NCI-H524 treated with DMSO at 0.1 percent for 48 hours (cell line): Measurements from ENCODE around the gene DSCAML1.

Source experiments
- DNase-seq: peaks from one replicate; lab custom pipeline; 2025; lab: John Stamatoyannopoulos, UW

Gene DSCAML1, protein sequence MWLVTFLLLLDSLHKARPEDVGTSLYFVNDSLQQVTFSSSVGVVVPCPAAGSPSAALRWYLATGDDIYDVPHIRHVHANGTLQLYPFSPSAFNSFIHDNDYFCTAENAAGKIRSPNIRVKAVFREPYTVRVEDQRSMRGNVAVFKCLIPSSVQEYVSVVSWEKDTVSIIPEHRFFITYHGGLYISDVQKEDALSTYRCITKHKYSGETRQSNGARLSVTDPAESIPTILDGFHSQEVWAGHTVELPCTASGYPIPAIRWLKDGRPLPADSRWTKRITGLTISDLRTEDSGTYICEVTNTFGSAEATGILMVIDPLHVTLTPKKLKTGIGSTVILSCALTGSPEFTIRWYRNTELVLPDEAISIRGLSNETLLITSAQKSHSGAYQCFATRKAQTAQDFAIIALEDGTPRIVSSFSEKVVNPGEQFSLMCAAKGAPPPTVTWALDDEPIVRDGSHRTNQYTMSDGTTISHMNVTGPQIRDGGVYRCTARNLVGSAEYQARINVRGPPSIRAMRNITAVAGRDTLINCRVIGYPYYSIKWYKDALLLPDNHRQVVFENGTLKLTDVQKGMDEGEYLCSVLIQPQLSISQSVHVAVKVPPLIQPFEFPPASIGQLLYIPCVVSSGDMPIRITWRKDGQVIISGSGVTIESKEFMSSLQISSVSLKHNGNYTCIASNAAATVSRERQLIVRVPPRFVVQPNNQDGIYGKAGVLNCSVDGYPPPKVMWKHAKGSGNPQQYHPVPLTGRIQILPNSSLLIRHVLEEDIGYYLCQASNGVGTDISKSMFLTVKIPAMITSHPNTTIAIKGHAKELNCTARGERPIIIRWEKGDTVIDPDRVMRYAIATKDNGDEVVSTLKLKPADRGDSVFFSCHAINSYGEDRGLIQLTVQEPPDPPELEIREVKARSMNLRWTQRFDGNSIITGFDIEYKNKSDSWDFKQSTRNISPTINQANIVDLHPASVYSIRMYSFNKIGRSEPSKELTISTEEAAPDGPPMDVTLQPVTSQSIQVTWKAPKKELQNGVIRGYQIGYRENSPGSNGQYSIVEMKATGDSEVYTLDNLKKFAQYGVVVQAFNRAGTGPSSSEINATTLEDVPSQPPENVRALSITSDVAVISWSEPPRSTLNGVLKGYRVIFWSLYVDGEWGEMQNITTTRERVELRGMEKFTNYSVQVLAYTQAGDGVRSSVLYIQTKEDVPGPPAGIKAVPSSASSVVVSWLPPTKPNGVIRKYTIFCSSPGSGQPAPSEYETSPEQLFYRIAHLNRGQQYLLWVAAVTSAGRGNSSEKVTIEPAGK (N-terminal part only)

DNA sequence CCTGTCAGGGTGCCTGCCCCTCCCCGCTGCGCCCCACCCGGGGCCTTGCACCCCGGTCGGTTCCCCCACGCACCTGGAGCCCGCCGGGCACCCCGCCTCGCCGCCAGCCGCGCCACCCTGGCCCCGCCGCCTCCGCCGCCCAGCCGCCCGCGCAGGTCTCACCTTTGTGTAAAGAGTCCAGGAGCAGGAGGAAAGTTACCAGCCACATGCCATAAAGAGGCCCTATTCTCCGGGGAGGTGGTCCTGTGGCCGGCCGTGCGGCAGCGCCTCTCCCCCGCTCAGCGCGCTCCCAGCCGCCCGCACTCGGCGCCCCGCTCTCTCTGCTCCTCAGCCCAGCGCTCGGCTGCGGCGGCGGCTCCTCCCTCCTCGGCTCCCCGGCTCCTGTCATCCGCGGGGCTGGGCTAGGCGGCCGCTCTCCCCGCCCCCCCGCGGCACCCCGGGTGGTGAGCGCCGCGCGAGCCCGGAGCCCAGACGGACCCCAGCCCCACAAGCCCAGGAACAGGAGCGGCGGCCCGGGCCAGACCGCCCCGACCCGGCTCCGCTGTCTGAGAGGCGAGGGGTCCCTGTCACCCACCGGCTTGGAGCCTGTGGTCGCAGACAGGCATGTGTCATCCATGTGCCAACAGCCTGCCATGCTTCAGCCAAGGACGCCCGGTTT, at the start of gene DSCAML1:
Gene DSCAML1, minus strand, starts transcription at position 345 of the 658 bp plus-strand sequence. Its CDS starts 137 bp downstream, at position 208.
- no peak for DNase-seq

GRCh38 chr11:117843666-117844484, 46.9 kb upstream of the DSCAML1 start:
- DNase-seq: no peak

DNA sequence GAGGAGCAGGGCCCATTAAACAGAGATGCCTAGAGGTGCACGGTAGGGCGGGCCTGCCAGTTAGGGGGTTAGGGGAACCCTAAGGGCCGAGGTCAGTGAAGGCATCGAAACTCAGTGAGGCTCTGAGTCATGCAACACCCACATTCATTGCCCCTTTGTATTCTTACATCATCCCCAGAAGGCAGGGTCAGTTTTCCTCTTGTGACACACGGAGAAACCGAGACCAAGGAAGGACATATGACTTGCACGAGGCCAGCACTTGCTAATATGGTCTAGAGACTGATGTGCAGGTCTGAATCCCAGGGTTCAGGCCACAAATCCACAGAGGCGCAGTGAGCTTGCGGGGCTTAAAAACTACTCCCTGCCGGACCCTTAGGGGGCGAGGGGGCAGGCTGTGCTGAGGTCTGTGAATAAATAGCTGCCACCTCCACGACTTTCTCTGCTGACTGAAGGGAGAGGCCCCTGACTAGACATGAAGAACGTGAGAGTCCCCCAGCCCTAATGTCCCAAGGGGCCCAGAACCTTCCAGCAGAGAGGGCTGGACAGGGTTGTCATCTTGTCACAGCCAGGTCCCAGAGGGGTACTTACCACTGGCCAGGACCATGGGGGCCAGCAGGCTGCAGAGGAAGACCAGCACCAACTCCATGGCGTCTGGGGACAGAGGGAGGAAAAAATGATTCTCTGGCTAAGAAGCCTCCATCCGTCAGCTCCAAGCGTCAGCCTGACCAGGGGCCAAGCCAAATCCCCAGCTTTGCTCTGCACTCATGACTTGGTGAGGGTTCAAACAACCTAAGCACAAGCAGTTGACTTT, 45.3 kb upstream of the DSCAML1 start:
- no peak for DNase-seq

GRCh38 chr11:117841551-117842031, 44.6 kb upstream of the DSCAML1 start:
- DNase-seq: no peak

DNA sequence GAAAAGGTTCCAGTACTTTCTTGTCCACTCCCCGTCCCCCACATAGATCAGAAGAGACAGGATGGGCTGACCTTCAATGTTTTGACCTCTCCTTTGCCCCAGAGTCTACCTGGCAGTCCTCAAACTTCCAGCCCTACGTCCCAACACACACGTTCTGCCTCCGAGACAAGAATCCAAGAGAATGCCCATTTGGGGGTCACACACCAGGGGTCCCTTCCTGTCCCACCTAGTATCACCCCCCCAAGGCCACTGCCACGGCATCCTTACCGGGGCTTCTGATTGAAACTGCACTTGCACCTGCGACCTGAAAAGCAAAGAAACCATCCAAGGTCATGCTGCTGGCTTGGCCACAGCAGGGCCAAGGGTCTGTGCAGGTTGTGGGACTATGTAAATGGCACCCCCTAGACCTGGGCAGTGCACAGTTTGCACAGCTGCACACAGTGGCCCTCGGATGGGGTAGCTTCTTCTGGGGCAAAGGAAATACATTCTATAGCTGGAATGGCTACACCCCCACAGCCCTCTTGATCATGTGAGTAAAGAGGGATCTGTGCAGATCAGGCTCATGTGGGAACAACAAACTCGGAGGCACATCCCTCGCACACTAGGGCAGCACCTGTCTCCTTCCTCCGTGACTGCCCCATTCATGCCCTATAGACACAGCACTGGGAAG, 44.0 kb upstream of the DSCAML1 start:
- DNase-seq: no peak

GRCh38 chr11:117839936-117840813, 43.2 kb upstream of the DSCAML1 start:
- no peak for DNase-seq

DNA sequence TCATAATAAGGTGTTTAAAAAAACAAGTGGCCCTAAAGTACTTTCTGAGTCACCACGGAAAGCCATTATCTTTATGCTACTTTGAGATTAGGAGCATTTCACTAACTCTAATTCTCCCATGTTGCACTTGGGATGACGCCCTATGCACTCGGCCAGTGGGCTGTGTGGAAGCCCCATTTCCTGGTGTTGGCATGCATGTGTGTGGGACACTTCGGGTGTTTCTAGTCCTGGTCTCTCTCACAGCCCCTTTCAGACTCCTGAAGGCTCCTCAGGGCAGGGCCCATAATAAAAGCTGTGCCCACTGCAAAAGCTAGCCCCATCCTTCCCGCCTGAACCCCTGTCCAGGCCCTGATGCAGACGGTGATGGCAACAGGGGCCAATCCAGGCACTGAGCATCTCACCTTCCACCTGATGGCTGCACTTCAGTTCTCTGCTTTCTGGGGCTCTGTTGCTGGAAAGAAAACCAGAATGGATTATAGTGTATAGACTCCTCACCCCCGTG, 42.4 kb upstream of the DSCAML1 start:
- DNase-seq: no peak

- no peak for DNase-seq
Observed at GRCh38 chr11:117838901-117839300, 41.9 kb upstream of the DSCAML1 start.

DNA sequence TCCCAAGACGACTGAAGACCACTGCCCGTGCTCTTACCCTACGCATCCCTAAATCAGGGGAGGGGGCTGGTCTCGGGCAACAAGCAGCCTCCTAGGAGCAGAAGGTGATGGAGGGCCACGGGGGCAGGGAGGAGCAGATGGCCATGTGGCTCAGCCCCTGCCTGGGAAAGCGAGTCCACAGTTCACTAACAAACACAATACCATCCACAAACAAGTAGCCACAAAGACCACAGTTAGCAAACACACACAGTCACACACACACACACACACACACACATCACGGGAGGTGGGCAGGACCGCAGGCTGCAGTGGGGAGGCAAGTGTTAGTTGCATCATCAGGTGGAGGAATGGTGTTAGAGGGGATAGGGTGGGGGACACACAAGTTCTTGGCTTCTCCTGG, 40.8 kb upstream of the DSCAML1 start:
- DNase-seq: no peak

- DNase-seq: no peak
Observed at GRCh38 chr11:117837070-117837776, 40.2 kb upstream of the DSCAML1 start.

DNA sequence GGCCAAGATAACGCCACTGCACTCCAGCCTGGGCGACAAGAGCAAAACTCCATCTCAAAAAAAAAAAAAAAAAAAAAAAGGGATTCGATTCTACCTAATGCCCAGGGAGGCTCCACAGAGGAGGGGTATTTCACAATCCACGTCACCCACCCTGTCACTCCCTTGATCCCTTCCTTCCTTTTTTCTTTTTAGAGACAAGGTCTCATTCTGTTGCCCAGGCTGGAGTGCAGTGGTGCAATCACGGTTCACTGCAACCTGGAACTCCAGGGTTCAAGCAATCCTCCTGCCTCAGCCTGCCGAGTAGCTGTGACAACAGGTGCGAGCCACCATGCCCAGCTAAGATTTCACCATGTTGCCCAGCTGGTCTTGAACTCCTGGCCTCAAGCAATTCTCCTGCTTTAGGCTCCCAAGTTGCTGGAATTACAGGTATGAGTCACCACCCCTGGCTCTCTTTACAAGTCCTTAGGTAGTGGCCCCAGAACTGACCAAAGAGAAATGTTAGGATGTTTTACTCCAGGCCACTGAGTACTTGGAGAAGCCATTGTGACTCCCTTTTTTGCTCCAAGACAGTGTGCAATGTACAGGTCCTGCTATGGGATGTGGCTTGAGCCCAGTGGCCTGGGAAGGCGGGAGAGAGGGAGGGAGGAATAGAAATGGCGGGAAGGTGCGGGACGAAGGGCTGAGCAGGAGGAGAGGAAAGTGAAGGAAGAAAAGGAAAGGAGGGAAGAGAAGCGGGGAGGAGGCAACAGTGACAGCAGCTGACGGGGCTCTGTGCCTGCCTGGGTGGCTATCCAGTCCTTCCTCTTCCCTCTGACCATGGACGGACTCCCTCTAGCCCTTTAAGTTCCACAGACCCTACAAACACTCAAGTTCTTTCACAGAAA, 39.3 kb upstream of the DSCAML1 start:
- no peak for DNase-seq

DNA sequence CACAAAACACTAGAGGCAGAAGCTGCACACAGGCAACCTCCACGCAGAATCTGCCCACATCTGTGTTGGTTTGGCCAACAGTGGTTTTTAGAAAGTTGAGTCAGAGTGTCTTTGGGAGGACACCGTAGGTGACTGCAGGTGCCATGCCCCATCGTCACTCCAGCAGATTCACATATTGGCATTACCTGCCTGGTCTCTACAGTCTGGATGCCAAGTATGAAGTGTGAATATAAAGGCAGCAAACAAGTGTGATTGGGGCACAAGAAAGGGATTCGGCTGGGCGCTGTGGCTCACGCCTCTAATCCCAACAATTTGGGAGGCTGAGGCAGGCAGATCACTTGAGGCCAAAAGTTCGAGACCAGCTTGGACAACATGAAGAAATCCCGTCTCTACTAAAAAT, 38.6 kb upstream of the DSCAML1 start:
- DNase-seq: no peak

- no peak for DNase-seq
Observed at GRCh38 chr11:117834838-117835443, 37.9 kb upstream of the DSCAML1 start.

DNA sequence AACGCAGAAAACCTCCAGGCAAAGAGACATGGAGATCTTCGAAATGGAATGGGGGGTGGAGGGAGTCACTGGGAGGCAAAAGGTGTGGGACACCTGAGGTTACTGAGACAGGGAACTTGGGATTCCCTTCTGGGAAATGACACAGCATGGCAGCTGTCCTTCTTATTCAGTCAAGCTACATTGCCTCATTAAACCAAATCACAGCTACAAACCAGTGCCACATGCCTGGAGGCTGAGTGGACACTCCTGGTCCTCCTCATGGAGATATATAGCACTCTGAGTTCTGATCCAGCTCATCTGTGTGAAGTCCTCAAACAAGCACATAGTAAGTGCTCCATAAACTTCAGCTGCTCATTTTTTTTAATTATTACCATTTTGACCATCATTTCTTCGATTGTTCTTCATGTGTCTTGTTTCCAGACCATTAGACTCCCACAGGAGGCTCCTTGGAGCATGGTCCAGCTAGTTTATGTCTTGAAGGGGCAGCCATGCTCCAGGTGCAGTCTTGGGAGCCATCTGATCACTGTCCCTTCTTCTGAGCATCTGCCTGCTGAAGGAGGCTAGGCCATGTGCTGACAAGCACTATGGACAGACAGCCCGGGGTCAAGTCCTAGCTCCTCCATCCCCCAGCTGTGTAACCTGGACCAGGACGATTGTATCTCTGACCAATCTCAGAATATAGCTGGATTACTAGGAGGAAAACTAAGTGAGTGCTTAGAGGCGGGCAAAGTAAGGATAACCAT, 37.2 kb upstream of the DSCAML1 start:
- DNase-seq: no peak

DNA sequence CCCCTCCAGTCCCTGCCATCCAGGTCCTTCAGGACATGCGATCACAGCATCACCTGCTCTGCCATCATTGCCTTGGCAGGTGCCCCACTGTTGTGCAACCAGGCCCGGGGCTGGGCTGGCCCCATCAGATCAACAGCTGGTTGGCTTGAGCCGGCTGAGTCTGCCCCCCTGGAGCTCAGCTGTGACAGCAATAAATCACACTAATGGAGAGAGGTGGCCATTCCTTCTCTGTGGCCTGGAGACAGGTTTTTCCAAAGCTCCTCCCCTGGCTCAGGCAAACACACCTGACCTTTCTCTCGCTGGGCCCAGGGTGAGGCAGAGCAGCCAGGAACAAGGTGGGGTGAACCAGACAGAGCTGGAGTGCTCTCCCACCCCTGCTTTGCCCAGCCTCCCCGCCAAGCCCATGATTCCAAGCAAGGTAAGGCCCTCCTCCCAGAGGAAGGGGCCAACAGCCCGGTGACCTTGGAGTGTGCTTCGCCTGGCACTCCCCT, 36.4 kb upstream of the DSCAML1 start:
- DNase-seq: no peak
